Muscle layer of duodenum (tissue), 2 donors: ENCODE results near the gene LMF1.

ENCODE experiments used
- H3K27ac ChIP-seq: one replicate; pipeline ENCODE4 v1.7.0; 2013; ENCODE audit warnings: mild to moderate bottlenecking, low read length
- H3K27me3 ChIP-seq: one replicate; pipeline ENCODE4 v1.7.0; 2013; ENCODE audit warnings: low read depth, mild to moderate bottlenecking, control low read depth, low read length
- H3K36me3 ChIP-seq, 2 donors: one replicate each; pipeline ENCODE4 v1.7.0; 2013; ENCODE audit warnings: low read length in 2 of 2, control low read depth in 1 of 2, mild to moderate bottlenecking in 1 of 2; ENCODE audit not compliant: insufficient read depth in 2 of 2, control insufficient read depth in 1 of 2
- H3K4me1 ChIP-seq, 2 donors: one replicate each; pipeline ENCODE4 v1.7.0; 2013; ENCODE audit warnings: low read length in 2 of 2, mild to moderate bottlenecking in 2 of 2, control low read depth in 1 of 2, moderate library complexity in 1 of 2; ENCODE audit not compliant: insufficient read depth in 2 of 2, control insufficient read depth in 1 of 2
- H3K4me3 ChIP-seq, 2 donors: one replicate each; pipeline ENCODE4 v1.7.0; 2013; ENCODE audit warnings: low read length in 2 of 2, low read depth in 1 of 2, mild to moderate bottlenecking in 1 of 2
- H3K9me3 ChIP-seq, 2 donors: one replicate each; pipeline ENCODE4 v1.7.0; 2013; ENCODE audit warnings: low read length in 2 of 2, control low read depth in 1 of 2, mild to moderate bottlenecking in 1 of 2; ENCODE audit not compliant: control insufficient read depth in 1 of 2
- donor health status: healthy.

Gene LMF1

DNA sequence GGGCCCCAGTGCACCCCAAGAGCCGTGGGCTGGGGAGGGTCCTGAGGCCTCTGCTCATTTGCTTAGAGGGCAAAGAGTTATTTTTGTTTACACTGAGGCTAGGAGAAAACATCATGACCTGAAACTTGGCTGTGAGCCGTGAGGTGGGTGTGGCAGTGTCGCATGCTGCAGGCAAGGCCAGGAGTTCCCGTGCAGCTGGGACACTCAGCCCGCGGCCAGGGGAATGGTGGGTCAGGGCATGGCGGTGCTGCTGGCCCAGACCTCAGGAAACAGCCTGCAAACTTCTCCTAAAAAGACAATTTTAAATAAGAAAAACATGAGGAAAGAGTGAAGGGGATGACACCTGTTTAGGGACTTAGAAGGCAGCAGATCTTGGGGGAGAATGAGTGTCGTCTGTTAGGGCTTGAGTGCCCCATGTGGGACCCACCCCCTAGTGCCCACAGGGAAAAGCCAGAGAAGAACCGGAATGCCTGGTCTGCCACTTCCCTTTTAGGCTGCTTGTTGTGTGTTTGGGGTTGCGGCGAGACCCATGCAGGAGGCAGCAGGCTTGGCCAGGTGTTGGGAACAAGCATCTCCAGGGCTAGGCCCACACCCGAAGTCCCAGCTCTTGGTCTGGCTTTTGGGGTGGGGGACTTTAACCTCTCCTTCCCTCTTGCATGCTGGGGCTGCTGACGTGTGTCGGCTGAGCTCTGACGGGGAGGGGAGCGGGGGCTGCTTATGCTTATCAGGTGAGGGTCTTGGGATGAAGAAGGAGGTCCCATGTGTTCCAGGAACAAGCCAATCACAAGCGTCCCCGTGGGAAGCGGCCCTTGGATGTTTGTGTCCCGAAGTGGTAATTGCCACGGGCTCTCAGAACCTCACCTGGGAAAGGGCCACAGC lies 89.3 kb downstream of the LMF1 start:
- Histone ChIP-seq H3K9me3 (peaks cover 9 to 25% of the 10 kb centered on the region in 2 donors), H3K4me3 (no peak overlapping the region), H3K27ac (no peak overlapping the region), H3K27me3 (no peaks in the 10 kb centered on the region), H3K36me3 (peaks cover 3 to 24% of the 10 kb centered on the region in 2 donors), H3K4me1 (no peaks in the 10 kb centered on the region)

DNA sequence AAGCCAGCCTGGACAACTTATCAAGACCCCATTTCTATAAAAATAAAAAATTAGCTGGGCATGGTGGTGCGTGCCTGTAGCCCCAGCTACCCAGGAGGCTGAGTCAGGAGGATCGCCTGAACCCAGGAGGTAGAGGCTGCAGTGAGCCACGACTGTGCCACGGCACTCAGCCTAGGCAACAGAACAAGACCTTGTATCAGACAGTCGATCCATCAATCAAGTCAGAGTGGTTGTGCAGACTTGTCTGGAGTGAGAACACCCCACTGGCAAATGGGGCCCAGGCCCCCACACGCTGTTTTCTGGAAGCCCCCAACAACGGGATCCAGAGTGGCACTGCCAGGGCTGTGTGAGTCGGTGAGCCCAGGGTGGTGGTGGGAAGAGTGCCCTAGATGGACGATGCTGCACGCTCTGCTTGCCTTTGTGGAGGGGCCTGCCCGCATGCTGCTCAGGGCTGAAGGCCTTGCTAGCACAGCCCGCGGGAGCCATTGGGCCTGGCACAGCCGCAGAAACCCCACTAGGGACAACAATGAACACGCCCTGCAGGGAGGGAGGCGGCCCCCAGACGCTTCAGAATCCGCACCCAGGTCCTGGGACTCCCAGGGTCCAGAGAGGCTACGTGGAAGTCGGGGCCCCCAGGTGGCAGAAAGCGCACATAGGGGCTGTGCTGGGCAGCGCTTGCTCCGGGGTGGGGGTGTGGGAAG lies 90.2 kb downstream of the LMF1 start:
- no peaks in the 10 kb centered on the region for H3K4me1 ChIP-seq
- peaks cover 9 to 22% of the 10 kb centered on the region in 2 donors for H3K9me3 ChIP-seq
- H3K4me3 ChIP-seq: no peak overlapping the region
- H3K27me3 ChIP-seq: no peaks in the 10 kb centered on the region
- peaks cover 3 to 30% of the 10 kb centered on the region in 2 donors for H3K36me3 ChIP-seq
- H3K27ac ChIP-seq: no peak overlapping the region

- Histone ChIP-seq H3K4me1 (no peaks in the 10 kb centered on the region), H3K9me3 (peaks cover 9 to 18% of the 10 kb centered on the region in 2 donors), H3K4me3 (no peak overlapping the region), H3K27me3 (no peaks in the 10 kb centered on the region), H3K36me3 (peaks cover 3 to 26% of the 10 kb centered on the region in 2 donors), H3K27ac (no peak overlapping the region)
These were observed 90.8 kb downstream of the LMF1 start for GRCh38 chr16:879986-880385.

DNA sequence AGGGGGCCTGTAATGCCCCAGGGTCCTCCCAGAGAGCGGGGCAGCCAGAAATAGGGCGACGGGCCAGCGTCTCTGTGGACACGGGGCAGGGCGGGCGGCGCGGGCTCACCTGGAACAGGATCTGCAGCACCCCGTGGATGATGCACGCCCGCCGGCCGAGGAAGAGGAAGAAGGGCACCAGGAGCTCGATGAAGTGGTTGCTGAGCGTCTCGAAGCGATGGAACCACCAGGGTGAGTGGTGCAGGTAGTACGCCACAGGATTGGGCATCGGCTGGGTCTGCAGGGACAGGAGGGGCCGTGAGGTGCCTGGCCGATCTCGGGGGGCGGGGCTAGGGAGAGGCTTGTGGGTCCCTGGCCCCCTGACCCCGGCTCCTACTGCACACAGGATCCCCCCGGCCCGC lies 91.3 kb downstream of the LMF1 start:
- no peaks in the 10 kb centered on the region for H3K4me1 ChIP-seq
- H3K4me3 ChIP-seq: no peak overlapping the region
- no peaks in the 10 kb centered on the region for H3K27me3 ChIP-seq
- peaks cover 3 to 21% of the 10 kb centered on the region in 2 donors for H3K36me3 ChIP-seq
- peaks cover 7 to 13% of the 10 kb centered on the region in 2 donors for H3K9me3 ChIP-seq
- H3K27ac ChIP-seq: no peak overlapping the region

DNA sequence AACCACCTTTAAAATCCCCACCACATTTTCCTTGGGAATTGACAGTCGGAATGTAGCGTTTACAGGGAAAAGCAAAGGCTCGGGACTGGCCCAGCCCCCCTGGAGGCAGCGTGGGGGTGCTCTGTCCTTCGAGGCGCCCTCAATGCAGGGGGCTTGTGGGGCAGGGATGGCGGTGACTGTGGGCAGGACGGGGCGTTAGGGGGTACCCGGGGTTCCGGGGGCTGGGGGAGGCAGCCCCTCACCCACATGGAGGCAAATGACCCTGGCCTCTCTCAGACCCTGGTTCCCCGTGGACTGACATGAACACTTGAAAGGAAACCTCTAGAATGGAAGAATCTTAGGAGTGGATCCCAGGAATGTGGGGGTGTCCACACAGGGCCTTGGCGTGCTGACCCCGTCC lies 91.9 kb downstream of the LMF1 start:
- no peak overlapping the region for H3K4me3 ChIP-seq
- H3K36me3 ChIP-seq: peaks cover 3 to 16% of the 10 kb centered on the region in 2 donors
- H3K27me3 ChIP-seq: no peaks in the 10 kb centered on the region
- H3K4me1 ChIP-seq: no peaks in the 10 kb centered on the region
- H3K27ac ChIP-seq: no peak overlapping the region
- peaks cover under 1 to 8% of the 10 kb centered on the region in 2 donors for H3K9me3 ChIP-seq

GRCh38 chr16:878072-878784 lies 92.6 kb downstream of the LMF1 start:
- H3K36me3 ChIP-seq: peaks cover 0 to 16% of the 10 kb centered on the region in 2 donors
- peaks cover 0 to 1% of the 10 kb centered on the region in 2 donors for H3K9me3 ChIP-seq
- H3K27ac ChIP-seq: no peak overlapping the region
- no peaks in the 10 kb centered on the region for H3K27me3 ChIP-seq
- no peaks in the 10 kb centered on the region for H3K4me1 ChIP-seq
- no peak overlapping the region for H3K4me3 ChIP-seq

- Histone ChIP-seq H3K4me3 (no peak overlapping the region), H3K27ac (no peak overlapping the region), H3K4me1 (no peaks in the 10 kb centered on the region), H3K27me3 (no peaks in the 10 kb centered on the region), H3K9me3 (no peaks in the 10 kb centered on the region), H3K36me3 (peaks cover 0 to 21% of the 10 kb centered on the region in 2 donors)
These were observed 93.3 kb downstream of the LMF1 start for GRCh38 chr16:877242-878071.

DNA sequence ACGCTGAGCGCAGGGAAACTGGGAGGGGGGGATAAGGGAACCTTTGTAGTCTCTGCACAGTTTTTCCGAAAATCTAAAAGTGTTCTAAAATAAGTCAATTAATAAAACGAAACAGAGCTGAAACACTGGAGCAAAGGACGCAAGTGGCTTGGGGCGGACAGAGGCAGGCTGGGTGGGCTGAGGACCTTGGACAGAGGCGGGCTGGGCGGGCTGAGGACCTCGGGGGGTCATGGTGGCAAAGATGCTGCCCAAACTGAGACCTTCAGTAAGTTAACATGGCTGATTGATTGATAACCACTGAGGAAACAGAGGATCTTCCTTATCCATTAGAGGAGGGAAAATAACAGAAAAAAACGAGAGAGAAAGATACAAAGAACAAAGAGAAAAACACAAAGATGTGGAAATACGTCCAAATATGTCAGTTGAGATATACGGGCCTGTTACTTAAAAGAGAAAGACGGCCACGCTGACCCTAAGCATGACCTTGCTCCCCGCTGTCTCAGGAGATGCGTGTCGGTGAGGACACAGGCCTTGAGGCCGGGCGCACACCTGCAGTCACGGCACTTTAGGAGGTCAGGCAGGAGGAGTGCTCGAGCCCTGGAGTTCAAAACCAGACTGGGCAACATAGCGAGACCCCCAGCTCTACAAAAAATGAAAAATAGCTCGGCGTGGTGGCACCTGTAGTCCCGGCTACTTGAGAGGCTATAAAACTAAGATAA lies 94.1 kb downstream of the LMF1 start:
- no peak overlapping the region for H3K27ac ChIP-seq
- no peaks in the 10 kb centered on the region for H3K4me1 ChIP-seq
- H3K36me3 ChIP-seq: peaks cover 0 to 26% of the 10 kb centered on the region in 2 donors

DNA sequence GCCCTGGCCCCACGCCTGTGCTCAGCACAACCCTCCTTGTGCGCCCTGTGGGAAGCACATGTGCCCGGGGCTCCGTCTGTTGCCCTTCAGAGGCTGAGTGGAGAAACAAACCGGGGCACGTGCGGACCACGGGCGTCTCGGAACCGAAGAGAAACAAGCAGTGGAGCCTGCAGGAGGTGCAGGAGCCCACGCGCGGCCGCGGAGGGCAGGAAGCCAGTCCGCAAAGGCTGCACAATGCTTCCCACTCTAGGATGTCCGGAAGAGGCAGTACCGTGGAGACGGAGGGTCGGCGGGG lies 94.8 kb downstream of the LMF1 start:
- Histone ChIP-seq H3K9me3 (no peaks in the 10 kb centered on the region), H3K27ac (no peak overlapping the region), H3K27me3 (no peaks in the 10 kb centered on the region), H3K36me3 (peaks cover 0 to 33% of the 10 kb centered on the region in 2 donors), H3K4me3 (no peak overlapping the region), H3K4me1 (no peaks in the 10 kb centered on the region)

More for the DNA sequence above, 94.1 kb downstream of the LMF1 start:
- H3K27me3 ChIP-seq: no peaks in the 10 kb centered on the region
- H3K9me3 ChIP-seq: no peaks in the 10 kb centered on the region
- no peak overlapping the region for H3K4me3 ChIP-seq

DNA sequence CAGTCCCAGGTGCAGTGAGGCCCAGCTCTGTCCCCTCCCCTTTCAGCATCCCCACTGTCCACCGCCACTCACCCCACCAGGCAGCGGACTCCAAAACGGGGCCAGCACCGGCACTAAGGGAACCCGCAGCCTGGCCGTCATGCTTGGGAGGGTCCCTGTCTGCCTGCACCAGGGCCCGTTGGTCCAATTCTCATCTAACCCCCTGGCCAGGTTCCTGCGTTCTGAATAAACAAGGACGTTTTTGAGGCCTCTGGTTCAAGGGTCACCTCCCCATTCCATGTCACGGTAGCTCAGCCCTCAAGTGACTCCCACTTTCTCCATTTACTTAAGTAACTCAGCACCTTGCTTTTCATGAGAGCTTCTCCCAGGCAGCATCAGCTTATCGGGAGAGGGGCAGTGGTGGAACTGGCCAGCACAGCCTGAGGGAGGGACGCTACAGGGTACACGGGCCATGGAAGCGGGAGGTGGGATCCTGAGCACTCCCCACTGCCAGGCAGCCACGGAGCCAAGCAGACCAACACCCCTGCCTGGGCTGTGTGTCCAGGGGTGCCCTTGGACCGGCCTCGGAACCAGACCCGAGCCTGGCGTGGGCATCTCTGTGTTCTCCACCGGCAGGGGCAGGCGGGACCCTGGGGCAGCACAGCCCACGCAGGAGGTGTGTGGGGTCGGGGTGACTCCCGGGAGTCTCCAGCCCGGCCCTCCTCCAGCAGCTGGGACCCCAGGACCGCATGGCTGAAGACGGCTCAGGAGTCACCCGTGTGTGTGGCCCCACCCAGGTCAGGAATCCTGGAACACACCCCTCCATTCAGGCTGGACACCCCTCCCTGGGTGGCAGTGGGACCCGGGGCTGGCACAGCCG lies 95.4 kb downstream of the LMF1 start:
- Histone ChIP-seq H3K4me1 (no peaks in the 10 kb centered on the region), H3K27ac (no peak overlapping the region), H3K36me3 (peaks cover 0 to 33% of the 10 kb centered on the region in 2 donors), H3K27me3 (no peaks in the 10 kb centered on the region), H3K4me3 (no peak overlapping the region), H3K9me3 (no peaks in the 10 kb centered on the region)
